Right lobe of liver (tissue), 4 donors: ENCODE results near the gene VSTM2B.

ENCODE experiments used
- CTCF ChIP-seq, 4 donors: fragments of 200-600 bp in 3 of 4; fragments of 450-650 bp in 1 of 4; IDR thresholded peaks; one replicate each; pipeline versions ENCODE4 v1.5.1 to v1.8.0; 2016 to 2022; ENCODE audit warnings: antibody characterized with exemption in 4 of 4, mild to moderate bottlenecking in 2 of 4
- POLR2A ChIP-seq: fragments of 450-650 bp; IDR thresholded peaks from one replicate; pipeline ENCODE4 v1.6.1; 2017; ENCODE audit warnings: antibody characterized with exemption, mild to moderate bottlenecking
- donor health status: DM: no; HTN: no; CAD: no.
- donor health status: DM: no; HTN: no; CAD: no.
- donor health status: DM: no; HTN: yes; CAD: no.

GRCh38 chr19:29567366-29567915 lies 41.6 kb downstream of the VSTM2B start:
- TF ChIP-seq CTCF (IDR thresholded peaks at IDR 0.05) (no peak), POLR2A (no peak)
